ENCODE results near the gene GPR34.

GPR34 gene

GRCh38 chrX:41734530-41734929 is 45.8 kb downstream of the GPR34 start:
- no peak for DNase-seq (ENCODE audit: low read depth in 2 of 2)

- no peak for DNase-seq (ENCODE audit: low read depth in 2 of 2)
Measured at GRCh38 chrX:41737065-41737464, 48.3 kb downstream of the GPR34 start.

- no peak for DNase-seq (ENCODE audit: low read depth in 2 of 2)
Measured at GRCh38 chrX:41739871-41740270, 51.1 kb downstream of the GPR34 start.

All from fibroblast of skin of left quadriceps (primary cell).